ENCODE data around the gene DCAF10.
"Not testable (repeated sequence)": the region's sequence is repeated elsewhere in the genome, so short reads cannot be mapped to it uniquely, and the experiment has no call there.

Gene DCAF10, protein sequence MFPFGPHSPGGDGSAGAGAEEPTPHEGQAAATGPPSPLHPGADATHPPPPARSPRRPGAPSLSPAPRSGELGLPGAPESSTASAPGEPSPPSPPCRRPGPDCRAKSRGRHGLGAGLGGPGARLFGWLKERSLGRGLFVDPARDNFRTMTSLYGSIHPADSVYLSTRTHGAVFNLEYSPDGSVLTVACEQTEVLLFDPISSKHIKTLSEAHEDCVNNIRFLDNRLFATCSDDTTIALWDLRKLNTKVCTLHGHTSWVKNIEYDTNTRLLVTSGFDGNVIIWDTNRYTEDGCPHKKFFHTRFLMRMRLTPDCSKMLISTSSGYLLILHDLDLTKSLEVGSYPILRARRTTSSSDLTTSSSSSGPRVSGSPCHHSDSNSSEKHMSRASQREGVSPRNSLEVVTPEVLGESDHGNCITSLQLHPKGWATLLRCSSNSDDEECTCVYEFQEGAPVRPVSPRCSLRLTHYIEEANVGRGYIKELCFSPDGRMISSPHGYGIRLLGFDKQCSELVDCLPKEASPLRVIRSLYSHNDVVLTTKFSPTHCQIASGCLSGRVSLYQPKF

DNA sequence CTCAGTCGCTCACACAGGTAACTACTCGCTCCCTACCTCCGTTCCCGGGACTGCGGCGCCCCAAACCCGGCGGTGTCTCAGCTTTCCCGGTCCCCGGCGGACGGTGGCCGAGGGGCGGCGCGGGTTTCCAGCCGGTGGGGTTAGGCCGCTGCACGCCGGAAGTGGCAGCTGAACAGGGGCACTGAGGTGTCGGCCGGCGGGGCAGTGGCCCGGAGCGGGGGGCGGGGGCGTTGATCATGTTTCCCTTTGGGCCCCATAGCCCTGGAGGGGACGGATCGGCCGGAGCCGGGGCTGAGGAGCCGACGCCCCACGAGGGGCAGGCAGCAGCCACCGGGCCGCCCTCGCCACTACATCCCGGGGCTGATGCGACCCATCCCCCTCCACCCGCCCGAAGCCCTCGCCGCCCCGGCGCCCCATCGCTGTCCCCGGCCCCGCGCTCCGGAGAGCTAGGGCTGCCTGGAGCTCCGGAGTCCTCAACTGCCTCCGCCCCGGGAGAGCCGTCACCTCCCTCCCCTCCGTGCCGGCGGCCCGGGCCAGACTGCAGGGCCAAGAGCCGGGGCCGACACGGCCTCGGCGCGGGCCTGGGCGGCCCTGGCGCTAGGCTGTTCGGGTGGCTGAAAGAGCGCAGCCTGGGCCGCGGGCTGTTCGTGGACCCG lies at the start of gene DCAF10:
DCAF10 (plus strand) TSS at position 167 of the 656 bp plus-strand sequence; CDS start at position 237, 70 bp downstream.
- ATAC-seq = peak; percentile 85

DNA sequence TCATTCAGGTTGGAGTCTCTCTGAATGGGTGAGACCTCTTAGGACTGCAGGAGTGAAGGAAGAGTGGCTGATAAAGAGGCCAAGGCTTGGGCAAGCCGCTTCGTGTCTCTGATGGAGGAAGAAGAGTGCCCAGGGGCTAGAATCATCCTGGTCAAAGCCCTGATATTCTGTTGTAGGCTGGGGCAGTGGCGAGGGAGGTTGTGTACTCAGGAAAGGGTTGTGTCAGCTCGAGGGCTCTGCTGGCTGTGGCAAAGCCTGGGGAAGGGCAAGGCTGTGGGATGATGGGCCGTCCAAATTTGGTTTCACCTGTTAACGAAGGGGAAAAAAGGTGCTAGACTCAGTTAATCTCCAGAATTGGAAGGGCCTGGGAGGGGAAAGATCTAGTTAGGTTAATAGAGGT lies 49.4 kb upstream of the DCAF10 start:
- TF ChIP-seq, protein P1, sequence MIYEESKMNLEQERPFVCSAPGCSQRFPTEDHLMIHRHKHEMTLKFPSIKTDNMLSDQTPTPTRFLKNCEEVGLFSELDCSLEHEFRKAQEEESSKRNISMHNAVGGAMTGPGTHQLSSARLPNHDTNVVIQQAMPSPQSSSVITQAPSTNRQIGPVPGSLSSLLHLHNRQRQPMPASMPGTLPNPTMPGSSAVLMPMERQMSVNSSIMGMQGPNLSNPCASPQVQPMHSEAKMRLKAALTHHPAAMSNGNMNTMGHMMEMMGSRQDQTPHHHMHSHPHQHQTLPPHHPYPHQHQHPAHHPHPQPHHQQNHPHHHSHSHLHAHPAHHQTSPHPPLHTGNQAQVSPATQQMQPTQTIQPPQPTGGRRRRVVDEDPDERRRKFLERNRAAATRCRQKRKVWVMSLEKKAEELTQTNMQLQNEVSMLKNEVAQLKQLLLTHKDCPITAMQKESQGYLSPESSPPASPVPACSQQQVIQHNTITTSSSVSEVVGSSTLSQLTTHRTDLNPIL (CRISPR knock-in tag; IDR thresholded peaks at IDR 0.05; ENCODE audit: low read depth) = no peak
- TF ChIP-seq PPARA (CRISPR knock-in tag; IDR thresholded peaks at IDR 0.05; ENCODE audit: borderline replicate concordance) (no peak), ARNTL (CRISPR knock-in tag; IDR thresholded peaks at IDR 0.05; ENCODE audit: borderline replicate concordance, low read depth) (no peak), ZFP3 (CRISPR knock-in tag; IDR thresholded peaks at IDR 0.05) (no peak), ZFP30 (CRISPR knock-in tag; IDR thresholded peaks at IDR 0.05) (no peak), TCF4 (CRISPR knock-in tag; IDR thresholded peaks at IDR 0.05; ENCODE audit: borderline replicate concordance) (no peak), ZNF70 (CRISPR knock-in tag; IDR thresholded peaks at IDR 0.05) (no peak), SNAI2 (CRISPR knock-in tag; IDR thresholded peaks at IDR 0.05) (no peak), ESRRG (CRISPR knock-in tag; IDR thresholded peaks at IDR 0.05) (no peak), RARB (CRISPR knock-in tag; IDR thresholded peaks at IDR 0.05) (no peak), GLIS3 (CRISPR knock-in tag; IDR thresholded peaks at IDR 0.05) (no peak), BACH2 (CRISPR knock-in tag; IDR thresholded peaks at IDR 0.05; ENCODE audit: borderline replicate concordance) (no peak), ZNF8 (CRISPR knock-in tag; IDR thresholded peaks at IDR 0.05) (no peak), ZNF565 (CRISPR knock-in tag; conservative IDR thresholded peaks at IDR 0.05; ENCODE audit: low read depth) (no peak), TOX (CRISPR knock-in tag; IDR thresholded peaks at IDR 0.05; ENCODE audit: borderline replicate concordance) (no peak)
- TF ChIP-seq, protein P2, sequence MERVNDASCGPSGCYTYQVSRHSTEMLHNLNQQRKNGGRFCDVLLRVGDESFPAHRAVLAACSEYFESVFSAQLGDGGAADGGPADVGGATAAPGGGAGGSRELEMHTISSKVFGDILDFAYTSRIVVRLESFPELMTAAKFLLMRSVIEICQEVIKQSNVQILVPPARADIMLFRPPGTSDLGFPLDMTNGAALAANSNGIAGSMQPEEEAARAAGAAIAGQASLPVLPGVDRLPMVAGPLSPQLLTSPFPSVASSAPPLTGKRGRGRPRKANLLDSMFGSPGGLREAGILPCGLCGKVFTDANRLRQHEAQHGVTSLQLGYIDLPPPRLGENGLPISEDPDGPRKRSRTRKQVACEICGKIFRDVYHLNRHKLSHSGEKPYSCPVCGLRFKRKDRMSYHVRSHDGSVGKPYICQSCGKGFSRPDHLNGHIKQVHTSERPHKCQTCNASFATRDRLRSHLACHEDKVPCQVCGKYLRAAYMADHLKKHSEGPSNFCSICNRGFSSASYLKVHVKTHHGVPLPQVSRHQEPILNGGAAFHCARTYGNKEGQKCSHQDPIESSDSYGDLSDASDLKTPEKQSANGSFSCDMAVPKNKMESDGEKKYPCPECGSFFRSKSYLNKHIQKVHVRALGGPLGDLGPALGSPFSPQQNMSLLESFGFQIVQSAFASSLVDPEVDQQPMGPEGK (CRISPR knock-in tag; IDR thresholded peaks at IDR 0.05; ENCODE audit: borderline replicate concordance) = no peak
- TF ChIP-seq, protein P3, sequence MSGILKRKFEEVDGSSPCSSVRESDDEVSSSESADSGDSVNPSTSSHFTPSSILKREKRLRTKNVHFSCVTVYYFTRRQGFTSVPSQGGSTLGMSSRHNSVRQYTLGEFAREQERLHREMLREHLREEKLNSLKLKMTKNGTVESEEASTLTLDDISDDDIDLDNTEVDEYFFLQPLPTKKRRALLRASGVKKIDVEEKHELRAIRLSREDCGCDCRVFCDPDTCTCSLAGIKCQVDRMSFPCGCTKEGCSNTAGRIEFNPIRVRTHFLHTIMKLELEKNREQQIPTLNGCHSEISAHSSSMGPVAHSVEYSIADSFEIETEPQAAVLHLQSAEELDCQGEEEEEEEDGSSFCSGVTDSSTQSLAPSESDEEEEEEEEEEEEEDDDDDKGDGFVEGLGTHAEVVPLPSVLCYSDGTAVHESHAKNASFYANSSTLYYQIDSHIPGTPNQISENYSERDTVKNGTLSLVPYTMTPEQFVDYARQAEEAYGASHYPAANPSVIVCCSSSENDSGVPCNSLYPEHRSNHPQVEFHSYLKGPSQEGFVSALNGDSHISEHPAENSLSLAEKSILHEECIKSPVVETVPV (CRISPR knock-in tag; IDR thresholded peaks at IDR 0.05) = no peak
- TF ChIP-seq, protein P4, sequence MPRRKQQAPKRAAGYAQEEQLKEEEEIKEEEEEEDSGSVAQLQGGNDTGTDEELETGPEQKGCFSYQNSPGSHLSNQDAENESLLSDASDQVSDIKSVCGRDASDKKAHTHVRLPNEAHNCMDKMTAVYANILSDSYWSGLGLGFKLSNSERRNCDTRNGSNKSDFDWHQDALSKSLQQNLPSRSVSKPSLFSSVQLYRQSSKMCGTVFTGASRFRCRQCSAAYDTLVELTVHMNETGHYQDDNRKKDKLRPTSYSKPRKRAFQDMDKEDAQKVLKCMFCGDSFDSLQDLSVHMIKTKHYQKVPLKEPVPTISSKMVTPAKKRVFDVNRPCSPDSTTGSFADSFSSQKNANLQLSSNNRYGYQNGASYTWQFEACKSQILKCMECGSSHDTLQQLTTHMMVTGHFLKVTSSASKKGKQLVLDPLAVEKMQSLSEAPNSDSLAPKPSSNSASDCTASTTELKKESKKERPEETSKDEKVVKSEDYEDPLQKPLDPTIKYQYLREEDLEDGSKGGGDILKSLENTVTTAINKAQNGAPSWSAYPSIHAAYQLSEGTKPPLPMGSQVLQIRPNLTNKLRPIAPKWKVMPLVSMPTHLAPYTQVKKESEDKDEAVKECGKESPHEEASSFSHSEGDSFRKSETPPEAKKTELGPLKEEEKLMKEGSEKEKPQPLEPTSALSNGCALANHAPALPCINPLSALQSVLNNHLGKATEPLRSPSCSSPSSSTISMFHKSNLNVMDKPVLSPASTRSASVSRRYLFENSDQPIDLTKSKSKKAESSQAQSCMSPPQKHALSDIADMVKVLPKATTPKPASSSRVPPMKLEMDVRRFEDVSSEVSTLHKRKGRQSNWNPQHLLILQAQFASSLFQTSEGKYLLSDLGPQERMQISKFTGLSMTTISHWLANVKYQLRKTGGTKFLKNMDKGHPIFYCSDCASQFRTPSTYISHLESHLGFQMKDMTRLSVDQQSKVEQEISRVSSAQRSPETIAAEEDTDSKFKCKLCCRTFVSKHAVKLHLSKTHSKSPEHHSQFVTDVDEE (CRISPR knock-in tag; IDR thresholded peaks at IDR 0.05) = no peak
- TF ChIP-seq, protein P5, sequence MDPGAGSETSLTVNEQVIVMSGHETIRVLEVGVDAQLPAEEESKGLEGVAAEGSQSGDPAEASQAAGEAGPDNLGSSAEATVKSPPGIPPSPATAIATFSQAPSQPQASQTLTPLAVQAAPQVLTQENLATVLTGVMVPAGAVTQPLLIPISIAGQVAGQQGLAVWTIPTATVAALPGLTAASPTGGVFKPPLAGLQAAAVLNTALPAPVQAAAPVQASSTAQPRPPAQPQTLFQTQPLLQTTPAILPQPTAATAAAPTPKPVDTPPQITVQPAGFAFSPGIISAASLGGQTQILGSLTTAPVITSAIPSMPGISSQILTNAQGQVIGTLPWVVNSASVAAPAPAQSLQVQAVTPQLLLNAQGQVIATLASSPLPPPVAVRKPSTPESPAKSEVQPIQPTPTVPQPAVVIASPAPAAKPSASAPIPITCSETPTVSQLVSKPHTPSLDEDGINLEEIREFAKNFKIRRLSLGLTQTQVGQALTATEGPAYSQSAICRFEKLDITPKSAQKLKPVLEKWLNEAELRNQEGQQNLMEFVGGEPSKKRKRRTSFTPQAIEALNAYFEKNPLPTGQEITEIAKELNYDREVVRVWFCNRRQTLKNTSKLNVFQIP (CRISPR knock-in tag; IDR thresholded peaks at IDR 0.05; ENCODE audit: borderline replicate concordance, low read depth) = no peak
- no peak for ATAC-seq

More for the DNA sequence above, at the start of gene DCAF10:
- TF ChIP-seq ESRRG (CRISPR knock-in tag; IDR thresholded peaks at IDR 0.05) (no peak), RARB (CRISPR knock-in tag; IDR thresholded peaks at IDR 0.05) (no peak), OSR1 (CRISPR knock-in tag; IDR thresholded peaks at IDR 0.05) (no peak), TCF4 (CRISPR knock-in tag; IDR thresholded peaks at IDR 0.05; ENCODE audit: borderline replicate concordance) (no peak), TOX (CRISPR knock-in tag; IDR thresholded peaks at IDR 0.05; ENCODE audit: borderline replicate concordance) (no peak), ISL1 (CRISPR knock-in tag; IDR thresholded peaks at IDR 0.05) (no peak), BACH2 (CRISPR knock-in tag; IDR thresholded peaks at IDR 0.05; ENCODE audit: borderline replicate concordance) (no peak), ZFP3 (CRISPR knock-in tag; IDR thresholded peaks at IDR 0.05) (peak; percentile 50; the same call in 1 of the 2 replicates)
- TF ChIP-seq, protein P4 (CRISPR knock-in tag; IDR thresholded peaks at IDR 0.05) = 0 out of 2 replicates have a peak, but pooled peaks have one; percentile 33

DNA sequence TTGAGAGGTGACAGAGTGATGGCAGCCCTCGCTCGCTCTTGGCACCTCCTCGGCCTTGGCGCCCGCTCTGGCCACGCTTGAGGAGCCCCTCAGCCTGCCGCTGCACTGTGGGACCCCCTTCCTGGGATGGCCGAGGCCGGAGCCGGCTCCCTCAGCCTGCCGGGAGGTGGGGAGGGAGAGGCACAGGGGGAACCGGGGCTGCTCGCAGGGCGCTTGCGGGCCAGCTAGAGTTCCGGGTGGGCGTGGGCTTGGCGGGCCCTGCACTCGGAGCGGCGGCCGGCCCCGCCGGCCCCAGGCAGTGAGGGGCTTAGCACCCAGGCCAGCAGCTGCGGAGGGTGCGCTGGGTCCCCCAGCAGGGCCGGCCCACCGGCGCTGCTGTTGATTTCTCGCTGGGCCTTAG lies 48.9 kb upstream of the DCAF10 start:
- ATAC-seq = not testable (repeated sequence)

DNA sequence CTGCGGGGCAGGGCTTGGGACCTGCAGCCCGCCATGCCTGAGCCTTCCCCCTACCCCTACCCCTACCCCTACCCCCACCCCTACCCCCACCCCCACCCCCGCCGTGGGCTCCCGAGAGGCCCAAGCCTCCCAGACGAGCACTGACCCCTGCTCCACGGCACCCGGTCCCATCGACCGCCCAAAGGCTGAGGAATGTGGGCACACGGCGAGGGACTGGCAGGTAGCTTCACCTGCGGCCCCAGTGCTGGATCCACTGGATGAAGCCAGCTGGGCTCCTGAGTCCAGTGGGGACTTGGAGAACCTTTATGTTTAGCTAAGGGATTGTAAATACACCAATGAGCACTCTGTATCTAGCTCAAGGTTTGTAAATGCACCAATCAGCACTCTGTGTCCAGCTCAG lies 48.5 kb upstream of the DCAF10 start:
- ATAC-seq = not testable (repeated sequence)

Data from SK-N-SH treated with all-trans-retinoic acid at 6 μM for 48 hours (cell line).